ENCODE measurements around the gene WDR33.
"Not testable (repeated sequence)": the region's sequence is repeated elsewhere in the genome, so short reads cannot be mapped to it uniquely, and the experiment has no call there.

The WDR33 gene

GRCh38 chr2:127810156-127810618 lies 784 bp downstream of the WDR33 start:
- no peak for DNase-seq (ENCODE audit: low read depth)

- DNase-seq (ENCODE audit: low read depth): no peak
These were observed 3.2 kb downstream of the WDR33 start for GRCh38 chr2:127807678-127808353.

GRCh38 chr2:127806860-127807259 lies 4.1 kb downstream of the WDR33 start:
- DNase-seq (ENCODE audit: low read depth): not testable (repeated sequence)

- DNase-seq (ENCODE audit: low read depth): no peak
These were observed 5.5 kb downstream of the WDR33 start for GRCh38 chr2:127805491-127805890.

- DNase-seq (ENCODE audit: low read depth): no peak
These were observed 11.0 kb downstream of the WDR33 start for GRCh38 chr2:127799926-127800325.

DNA sequence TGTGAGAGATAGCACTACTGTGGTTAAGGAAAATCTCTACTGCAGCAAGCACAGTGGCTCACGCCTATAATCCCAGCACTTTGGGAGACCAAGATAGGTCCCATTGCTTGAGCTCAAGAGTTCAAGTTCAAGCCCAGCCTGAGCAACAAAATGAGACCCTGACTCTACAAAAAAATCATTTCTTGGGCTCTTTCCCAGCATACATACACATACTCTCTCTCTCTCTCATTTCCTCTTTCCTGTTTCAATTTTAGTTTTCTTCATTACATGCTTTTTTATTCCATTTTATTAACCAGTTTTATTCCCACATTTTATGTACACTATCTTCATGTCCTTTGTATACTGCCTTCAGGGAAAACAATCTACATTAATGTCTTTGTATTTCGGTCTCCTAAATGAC lies 14.6 kb downstream of the WDR33 start:
- no peak for DNase-seq (ENCODE audit: low read depth)

DNA sequence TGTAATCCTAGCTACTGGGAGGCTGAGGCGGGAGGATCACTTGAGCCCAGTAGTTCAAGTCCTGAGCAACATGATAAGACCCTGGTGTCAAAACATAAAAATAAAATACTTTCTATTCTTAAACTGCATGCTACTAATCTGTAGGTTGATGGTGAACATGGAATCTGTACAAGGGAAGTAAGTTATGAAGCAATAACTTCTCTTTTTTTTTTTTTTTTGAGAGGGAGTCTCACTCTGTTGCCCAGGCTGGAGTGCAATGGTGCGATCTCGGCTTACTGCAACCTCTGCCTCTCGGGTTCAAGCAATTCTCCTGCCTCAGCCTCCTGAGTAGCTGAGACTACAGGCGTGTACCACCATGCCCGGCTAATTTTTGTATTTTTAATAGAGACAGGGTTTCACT lies 16.1 kb downstream of the WDR33 start:
- not testable (repeated sequence) for DNase-seq (ENCODE audit: low read depth)

GRCh38 chr2:127792805-127793204 lies 18.2 kb downstream of the WDR33 start:
- no peak for DNase-seq (ENCODE audit: low read depth)

DNA sequence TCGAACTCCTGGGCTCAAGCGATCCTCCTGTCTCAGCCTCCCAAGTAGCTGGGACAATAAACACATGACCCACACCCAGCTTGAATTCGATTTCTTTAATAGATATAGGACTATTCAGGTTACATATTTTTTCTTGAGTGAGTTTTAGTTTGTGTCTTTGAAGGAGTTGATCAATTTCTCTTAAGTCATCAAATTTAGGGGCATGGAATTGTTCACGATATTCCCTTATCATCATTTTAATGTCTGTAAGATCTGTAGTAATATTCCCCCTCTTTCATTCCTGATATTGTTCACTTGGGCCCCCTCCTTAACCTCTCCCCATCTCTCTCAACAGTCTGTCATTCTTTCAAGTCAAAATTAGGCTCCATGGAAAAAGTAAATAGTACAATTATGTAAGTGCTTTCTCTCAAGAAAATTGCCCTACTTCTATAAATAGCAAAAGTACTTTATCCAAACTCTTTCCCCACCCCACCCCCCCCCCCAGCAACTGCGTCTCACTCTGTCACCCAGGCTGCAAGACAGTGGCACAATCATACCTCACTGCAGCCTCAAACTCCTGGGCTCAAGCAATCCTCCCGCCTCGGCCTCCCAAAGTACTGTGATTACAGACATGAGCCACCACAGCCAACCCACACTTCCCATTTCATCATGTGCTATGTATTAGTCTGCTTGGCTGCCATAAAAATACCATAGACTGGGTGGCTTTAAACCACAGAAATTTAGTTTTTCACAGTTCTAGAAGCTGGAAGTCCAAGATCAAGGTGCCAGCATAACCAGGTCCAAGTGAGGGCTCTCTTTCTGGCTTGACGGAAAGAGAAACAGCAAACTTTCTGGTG lies 20.1 kb downstream of the WDR33 start:
- no peak for DNase-seq (ENCODE audit: low read depth)

- DNase-seq (ENCODE audit: low read depth): no peak
These were observed 24.7 kb downstream of the WDR33 start for GRCh38 chr2:127786048-127786809.

DNA sequence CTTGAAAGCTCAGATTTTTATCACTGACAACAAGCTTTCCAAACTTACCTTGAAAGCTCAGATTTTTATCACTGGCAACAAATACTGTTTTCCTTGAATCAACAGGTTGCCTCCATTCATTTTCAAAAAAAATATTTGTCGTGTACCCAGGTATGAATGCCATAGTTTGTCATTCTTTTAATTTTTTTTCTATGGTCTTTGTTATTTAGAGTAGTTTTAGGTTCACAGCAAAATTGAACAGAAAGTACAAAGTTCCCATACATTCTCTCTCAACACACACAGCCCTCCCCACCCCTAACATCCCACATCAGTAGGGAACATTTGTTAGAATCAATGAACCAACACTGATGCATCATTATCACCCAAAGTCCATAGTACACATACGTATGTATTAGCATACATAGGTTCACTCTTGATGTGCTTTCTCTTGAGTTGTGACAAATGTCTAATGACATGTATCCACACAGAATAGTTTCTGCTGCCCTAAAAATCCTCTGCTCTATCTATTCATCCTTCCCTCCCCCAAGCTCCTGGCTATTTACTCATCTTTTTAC lies 25.9 kb downstream of the WDR33 start:
- DNase-seq (ENCODE audit: low read depth): no peak

DNA sequence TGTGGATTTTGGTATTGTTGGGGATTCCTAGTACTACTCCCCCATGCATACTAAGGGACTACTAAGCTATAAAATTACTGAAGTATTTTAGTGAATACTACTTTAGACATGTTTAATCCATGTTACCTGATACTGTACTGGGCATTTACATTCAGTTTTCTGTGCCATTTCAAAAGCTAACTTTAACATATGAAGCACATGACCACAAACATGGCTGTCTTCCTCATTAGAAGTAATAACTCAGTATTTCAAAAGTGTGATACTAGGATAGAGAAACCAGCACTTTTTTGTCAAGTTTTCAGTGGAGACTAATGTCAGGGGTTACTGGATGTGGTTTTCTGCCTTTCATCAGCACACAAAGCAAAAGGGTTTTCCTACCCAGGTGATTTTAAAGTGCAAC lies 27.9 kb downstream of the WDR33 start:
- no peak for DNase-seq (ENCODE audit: low read depth)

DNA sequence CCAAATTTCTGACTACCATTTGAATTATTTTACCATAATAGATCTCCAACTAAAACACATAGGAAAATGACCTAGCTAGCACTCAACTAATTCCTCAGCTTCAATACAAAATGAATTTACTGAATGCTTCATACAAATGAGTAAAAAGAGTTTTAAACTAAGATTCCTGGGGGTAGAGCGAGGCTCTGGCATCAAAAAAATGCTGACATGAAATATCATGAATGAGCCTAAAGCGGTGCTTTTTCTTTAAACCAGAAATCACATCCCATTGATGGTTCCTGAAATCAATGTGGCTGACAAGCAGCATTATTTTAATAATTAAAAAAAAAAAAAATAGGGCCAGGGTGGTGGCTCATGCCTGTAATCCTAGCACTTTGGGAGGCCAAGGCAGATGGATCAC lies 32.1 kb downstream of the WDR33 start:
- no peak for DNase-seq (ENCODE audit: low read depth)

DNA sequence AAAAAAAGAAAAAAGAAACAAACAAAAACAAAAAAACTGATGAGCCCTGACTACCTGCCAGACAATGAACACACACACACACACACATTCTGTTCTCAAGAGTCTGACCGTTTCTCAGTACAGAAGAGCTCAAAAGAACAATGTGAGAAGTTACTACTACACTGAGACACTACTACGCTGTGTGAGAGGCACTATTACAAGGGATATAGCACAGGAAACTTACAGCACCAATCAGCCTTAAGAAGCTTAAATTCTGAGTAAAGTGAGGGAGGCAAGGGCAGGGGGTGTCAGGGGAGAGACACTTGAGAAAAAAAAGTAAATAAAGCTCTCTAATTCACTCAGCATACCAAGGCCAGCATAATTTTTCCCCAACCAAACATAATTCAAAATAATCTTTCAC lies 32.5 kb downstream of the WDR33 start:
- no peak for DNase-seq (ENCODE audit: low read depth)

DNA sequence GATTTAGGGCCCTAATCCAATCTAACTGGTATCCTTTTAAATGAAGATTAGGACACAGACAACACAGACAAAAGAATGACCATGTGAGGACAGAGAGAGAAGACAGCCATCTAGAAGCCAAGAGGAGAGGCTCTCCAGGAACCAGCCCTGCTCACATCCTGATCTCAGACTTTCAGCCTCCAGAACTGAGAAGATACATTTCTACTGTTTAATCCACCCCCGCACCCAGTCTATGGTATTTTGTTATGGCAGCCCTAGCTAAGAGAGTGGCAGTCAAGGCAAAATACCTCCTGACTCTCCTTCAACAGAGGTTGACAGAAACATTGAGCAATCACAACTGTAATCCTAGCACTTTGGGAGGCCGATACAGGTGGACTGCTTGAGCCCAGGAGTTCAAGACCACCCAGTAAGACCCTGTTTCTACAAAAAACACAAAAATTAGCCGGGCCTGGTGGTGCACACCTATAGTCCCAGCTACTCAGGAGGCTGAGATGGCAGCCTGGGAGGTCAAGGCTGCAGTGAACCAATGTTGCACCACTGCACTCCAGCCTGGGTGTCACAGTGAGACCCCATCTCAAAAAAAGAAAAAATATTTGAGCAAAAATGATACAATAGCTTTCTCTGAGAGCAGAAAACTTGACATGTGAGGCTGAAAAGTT lies 34.7 kb downstream of the WDR33 start:
- no peak for DNase-seq (ENCODE audit: low read depth)

GRCh38 chr2:127771756-127772155 lies 39.2 kb downstream of the WDR33 start:
- DNase-seq (ENCODE audit: low read depth): peak; percentile 30

GRCh38 chr2:127770973-127771735 lies 39.8 kb downstream of the WDR33 start:
- DNase-seq (ENCODE audit: low read depth): peak; percentile 81

GRCh38 chr2:127770534-127770933 lies 40.4 kb downstream of the WDR33 start:
- not testable (repeated sequence) for DNase-seq (ENCODE audit: low read depth)

- DNase-seq (ENCODE audit: low read depth): no peak
These were observed 41.4 kb downstream of the WDR33 start for GRCh38 chr2:127769587-127769986.

DNA sequence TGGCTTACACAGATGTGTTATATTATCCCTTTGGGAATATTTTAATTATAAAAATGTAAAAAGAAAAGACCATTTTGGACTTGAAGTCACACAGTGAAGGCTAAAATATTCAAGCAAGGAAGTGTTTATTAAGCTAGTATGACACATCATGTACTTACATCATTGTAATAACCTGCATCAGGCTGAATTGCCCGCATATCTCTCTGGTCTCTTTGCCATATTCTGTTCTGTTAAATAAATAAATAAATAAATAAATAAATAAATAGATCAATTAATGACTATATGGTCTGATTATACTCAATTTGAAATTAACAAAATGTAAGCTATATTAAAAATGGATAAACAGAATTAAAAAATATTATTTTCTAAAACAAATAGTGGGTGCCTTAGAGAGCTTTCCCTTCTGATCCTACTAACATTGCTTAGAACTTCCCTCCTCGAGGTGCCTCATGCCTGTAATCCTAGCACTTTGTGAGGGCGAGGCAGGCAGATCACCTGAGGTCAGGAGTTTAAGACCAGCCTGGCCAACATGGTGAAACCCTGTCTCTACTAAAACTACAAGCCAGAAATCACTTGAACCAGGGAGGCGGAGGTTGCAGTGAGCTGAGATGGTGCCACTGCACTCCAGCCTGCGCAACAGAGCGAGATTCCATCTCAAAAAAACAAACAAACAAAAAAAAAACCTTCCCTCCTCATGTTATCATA lies 42.0 kb downstream of the WDR33 start:
- no peak for DNase-seq (ENCODE audit: low read depth)

Data from fibroblast of the conjunctiva (primary cell).